Activated B cell treated with CpG ODN at 0.5 μM for 24 hours (primary cell): ENCODE data around the gene FBXL7. TPM values are rescaled to one million over a fixed set of nuclear protein-coding genes. Genes with fewer than 3 reads are reported as not detected.

Experiments
- ATAC-seq: fragments of 200-7000 bp; cut with Tn5 transposase; one replicate; pipeline ENCODE4 v1.10.0; 2021; ENCODE audit warnings: low read depth, mild to moderate bottlenecking, moderate library complexity
- CTCF ChIA-PET: fragments of 350-600 bp; sonication (Branson Sonifier 250); formaldehyde crosslinking; loops from one replicate; lab custom pipeline; 2021; ENCODE audit warnings: antibody characterized with exemption; lab: Charles Lee
- POLR2A ChIA-PET: fragments of 350-600 bp; sonication (Branson Sonifier 250); formaldehyde crosslinking; loops from one replicate; lab custom pipeline; 2021; ENCODE audit warnings: antibody characterized with exemption; lab: Charles Lee
- DNase-seq: peaks from one replicate; pipeline ENCODE4 v3.0.0; 2022
- H3K27ac Mint-ChIP-seq: one replicate; pipeline ENCODE4 v1.8.0; 2020; ENCODE audit warnings: mixed read lengths
- H3K27me3 Mint-ChIP-seq: one replicate; pipeline ENCODE4 v1.8.0; 2021; ENCODE audit warnings: mixed read lengths
- H3K36me3 Mint-ChIP-seq: one replicate; pipeline ENCODE4 v1.8.0; 2021; ENCODE audit warnings: low read depth, mixed read lengths
- H3K4me1 Mint-ChIP-seq: one replicate; pipeline ENCODE4 v1.8.0; 2021; ENCODE audit warnings: mixed read lengths
- H3K4me3 Mint-ChIP-seq: one replicate; pipeline ENCODE4 v1.8.0; 2020; ENCODE audit warnings: mild to moderate bottlenecking, mixed read lengths
- H3K9me3 Mint-ChIP-seq: one replicate; pipeline ENCODE4 v1.8.0; 2020; ENCODE audit warnings: mixed read lengths
- intact Hi-C: fragments of 100-400 bp; cut with micrococcal nuclease; formaldehyde crosslinking; loops from one replicate; pipeline ENCODE4 v1.15.1; 2024
- total RNA-seq: library from RNA; stranded (reverse); gene quantifications from 2 replicates; pipeline ENCODE4 v1.2.3, GENCODE V29; 2022
- TF ChIP-seq, protein P1 (sequence below): fragments of 200-600 bp; IDR thresholded peaks from one replicate; pipeline ENCODE4 v1.8.0; 2022; ENCODE audit warnings: antibody characterized with exemption, mild to moderate bottlenecking

Gene FBXL7
- total RNA-seq, 1 donor from 2014 or later = not detected

DNA sequence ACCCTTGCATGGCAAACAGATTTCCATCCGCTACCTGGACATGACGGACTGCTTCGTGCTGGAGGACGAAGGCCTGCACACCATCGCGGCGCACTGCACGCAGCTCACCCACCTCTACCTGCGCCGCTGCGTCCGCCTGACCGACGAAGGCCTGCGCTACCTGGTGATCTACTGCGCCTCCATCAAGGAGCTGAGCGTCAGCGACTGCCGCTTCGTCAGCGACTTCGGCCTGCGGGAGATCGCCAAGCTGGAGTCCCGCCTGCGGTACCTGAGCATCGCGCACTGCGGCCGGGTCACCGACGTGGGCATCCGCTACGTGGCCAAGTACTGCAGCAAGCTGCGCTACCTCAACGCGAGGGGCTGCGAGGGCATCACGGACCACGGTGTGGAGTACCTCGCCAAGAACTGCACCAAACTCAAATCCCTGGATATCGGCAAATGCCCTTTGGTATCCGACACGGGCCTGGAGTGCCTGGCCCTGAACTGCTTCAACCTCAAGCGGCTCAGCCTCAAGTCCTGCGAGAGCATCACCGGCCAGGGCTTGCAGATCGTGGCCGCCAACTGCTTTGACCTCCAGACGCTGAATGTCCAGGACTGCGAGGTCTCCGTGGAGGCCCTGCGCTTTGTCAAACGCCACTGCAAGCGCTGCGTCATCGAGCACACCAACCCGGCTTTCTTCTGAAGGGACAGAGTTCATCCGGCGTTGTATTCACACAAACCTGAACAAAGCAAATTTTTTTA is 436.7 kb downstream of the FBXL7 start:
- no peak overlapping the region for H3K4me3 Mint-ChIP-seq
- H3K4me1 Mint-ChIP-seq = no peaks in the 10 kb centered on the region
- H3K36me3 Mint-ChIP-seq = no peaks in the 10 kb centered on the region
- TF ChIP-seq, protein P1, sequence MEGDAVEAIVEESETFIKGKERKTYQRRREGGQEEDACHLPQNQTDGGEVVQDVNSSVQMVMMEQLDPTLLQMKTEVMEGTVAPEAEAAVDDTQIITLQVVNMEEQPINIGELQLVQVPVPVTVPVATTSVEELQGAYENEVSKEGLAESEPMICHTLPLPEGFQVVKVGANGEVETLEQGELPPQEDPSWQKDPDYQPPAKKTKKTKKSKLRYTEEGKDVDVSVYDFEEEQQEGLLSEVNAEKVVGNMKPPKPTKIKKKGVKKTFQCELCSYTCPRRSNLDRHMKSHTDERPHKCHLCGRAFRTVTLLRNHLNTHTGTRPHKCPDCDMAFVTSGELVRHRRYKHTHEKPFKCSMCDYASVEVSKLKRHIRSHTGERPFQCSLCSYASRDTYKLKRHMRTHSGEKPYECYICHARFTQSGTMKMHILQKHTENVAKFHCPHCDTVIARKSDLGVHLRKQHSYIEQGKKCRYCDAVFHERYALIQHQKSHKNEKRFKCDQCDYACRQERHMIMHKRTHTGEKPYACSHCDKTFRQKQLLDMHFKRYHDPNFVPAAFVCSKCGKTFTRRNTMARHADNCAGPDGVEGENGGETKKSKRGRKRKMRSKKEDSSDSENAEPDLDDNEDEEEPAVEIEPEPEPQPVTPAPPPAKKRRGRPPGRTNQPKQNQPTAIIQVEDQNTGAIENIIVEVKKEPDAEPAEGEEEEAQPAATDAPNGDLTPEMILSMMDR = no peak
- no peak for ATAC-seq
- H3K27ac Mint-ChIP-seq = no peak overlapping the region
- peaks cover 13% of the 10 kb centered on the region for H3K9me3 Mint-ChIP-seq
- intact Hi-C loops = no loop called here
- no peak for DNase-seq
- no peaks in the 10 kb centered on the region for H3K27me3 Mint-ChIP-seq
- POLR2A ChIA-PET = no interaction called here
- CTCF ChIA-PET = no interaction called here

DNA sequence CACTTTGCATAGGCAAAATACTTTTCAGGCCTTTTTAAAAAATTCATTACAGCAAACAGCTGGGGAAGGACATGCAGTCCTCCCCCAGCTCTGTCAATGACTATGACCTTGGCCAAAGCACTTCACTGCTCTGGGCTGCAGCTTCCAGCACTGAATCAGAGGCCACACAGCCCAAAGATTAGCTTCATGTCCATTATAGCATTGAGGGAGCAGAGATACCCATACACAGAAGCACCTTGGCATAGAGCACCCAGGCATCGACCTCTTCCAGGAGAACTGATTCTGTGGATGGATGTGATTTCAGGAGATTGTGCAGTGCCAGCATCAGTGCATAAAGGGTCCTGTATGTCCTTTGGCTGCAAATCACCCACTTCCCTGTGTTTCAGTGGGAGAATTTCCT is 437.7 kb downstream of the FBXL7 start:
- no peak for DNase-seq
- no peaks in the 10 kb centered on the region for H3K4me1 Mint-ChIP-seq
- peaks cover 13% of the 10 kb centered on the region for H3K9me3 Mint-ChIP-seq
- TF ChIP-seq, protein P1 = no peak
- CTCF ChIA-PET = no interaction called here
- no peaks in the 10 kb centered on the region for H3K27me3 Mint-ChIP-seq
- POLR2A ChIA-PET = no interaction called here
- no peak overlapping the region for H3K27ac Mint-ChIP-seq
- no peak for ATAC-seq
- intact Hi-C loops = no loop called here
- H3K4me3 Mint-ChIP-seq = no peak overlapping the region
- H3K36me3 Mint-ChIP-seq = no peaks in the 10 kb centered on the region

- intact Hi-C loops = no loop called here
- POLR2A ChIA-PET = no interaction called here
- Mint-ChIP-seq H3K36me3 (no peaks in the 10 kb centered on the region), H3K9me3 (peaks cover 14% of the 10 kb centered on the region), H3K27me3 (no peaks in the 10 kb centered on the region), H3K4me1 (no peaks in the 10 kb centered on the region), H3K27ac (no peak overlapping the region), H3K4me3 (no peak overlapping the region)
- CTCF ChIA-PET = no interaction called here
- no peak for ATAC-seq
- TF ChIP-seq, protein P1 = no peak
- no peak for DNase-seq
Measured at GRCh38 chr5:15938186-15938585, 438.2 kb downstream of the FBXL7 start.

- no peaks in the 10 kb centered on the region for H3K36me3 Mint-ChIP-seq
- H3K27ac Mint-ChIP-seq = no peak overlapping the region
- no peak overlapping the region for H3K4me3 Mint-ChIP-seq
- peaks cover 18% of the 10 kb centered on the region for H3K9me3 Mint-ChIP-seq
- CTCF ChIA-PET = no interaction called here
- H3K4me1 Mint-ChIP-seq = no peaks in the 10 kb centered on the region
- no peaks in the 10 kb centered on the region for H3K27me3 Mint-ChIP-seq
- POLR2A ChIA-PET = no interaction called here
- no peak for ATAC-seq
- intact Hi-C loops = no loop called here
- TF ChIP-seq, protein P1 = no peak
- no peak for DNase-seq
Measured at GRCh38 chr5:15938961-15939360, 439.0 kb downstream of the FBXL7 start.

GRCh38 chr5:15940905-15941304 is 440.9 kb downstream of the FBXL7 start:
- CTCF ChIA-PET = no interaction called here
- intact Hi-C loops = no loop called here
- no peaks in the 10 kb centered on the region for H3K27me3 Mint-ChIP-seq
- no peak overlapping the region for H3K27ac Mint-ChIP-seq
- POLR2A ChIA-PET = no interaction called here
- H3K9me3 Mint-ChIP-seq = peaks cover 15% of the 10 kb centered on the region
- H3K4me1 Mint-ChIP-seq = no peaks in the 10 kb centered on the region
- no peak for DNase-seq
- ATAC-seq = no peak
- no peak overlapping the region for H3K4me3 Mint-ChIP-seq
- TF ChIP-seq, protein P1 = no peak
- no peaks in the 10 kb centered on the region for H3K36me3 Mint-ChIP-seq
